BE2C (cell line): ENCODE data around the gene GLIS1.
"Not testable (repeated sequence)": the region's sequence is repeated elsewhere in the genome, so short reads cannot be mapped to it uniquely, and the experiment has no call there.

Source experiments
- DNase-seq: peaks from one replicate; pipeline ENCODE4 v3.0.0-alpha.2; 2020
- H3K27me3 ChIP-seq: fragments of 250-450 bp; sonication (Bioruptor Pico); 2 replicates; pipeline ENCODE4 v1.5.1; 2020; ENCODE audit warnings: mild to moderate bottlenecking
- H3K36me3 ChIP-seq: fragments of 250-450 bp; sonication (Bioruptor Pico); 2 replicates; pipeline ENCODE4 v1.5.1; 2020; ENCODE audit warnings: mild to moderate bottlenecking
- H3K4me1 ChIP-seq: fragments of 250-450 bp; sonication (Bioruptor Pico); 2 replicates; pipeline ENCODE4 v1.5.1; 2020
- H3K4me3 ChIP-seq: 2 replicates; pipeline ENCODE4 v1.5.1; 2011; ENCODE audit warnings: low read depth, low read length
- H3K9me3 ChIP-seq: fragments of 250-450 bp; sonication (Bioruptor Pico); 2 replicates; pipeline ENCODE4 v1.5.1; 2020
- TF ChIP-seq, protein P1 (sequence below): IDR thresholded peaks from 2 replicates; pipeline ENCODE4 v1.5.1; 2012; ENCODE audit warnings: mild to moderate bottlenecking, low read depth, low read length

Gene GLIS1

GRCh38 chr1:53652441-53653199 lies 86.3 kb downstream of the GLIS1 start:
- Histone ChIP-seq H3K27me3 (no peaks in the 10 kb centered on the region), H3K36me3 (no peaks in the 10 kb centered on the region), H3K4me1 (no peaks in the 10 kb centered on the region), H3K9me3 (no peaks in the 10 kb centered on the region), H3K4me3 (no peak overlapping the region)
- DNase-seq: no peak
- TF ChIP-seq, protein P1, sequence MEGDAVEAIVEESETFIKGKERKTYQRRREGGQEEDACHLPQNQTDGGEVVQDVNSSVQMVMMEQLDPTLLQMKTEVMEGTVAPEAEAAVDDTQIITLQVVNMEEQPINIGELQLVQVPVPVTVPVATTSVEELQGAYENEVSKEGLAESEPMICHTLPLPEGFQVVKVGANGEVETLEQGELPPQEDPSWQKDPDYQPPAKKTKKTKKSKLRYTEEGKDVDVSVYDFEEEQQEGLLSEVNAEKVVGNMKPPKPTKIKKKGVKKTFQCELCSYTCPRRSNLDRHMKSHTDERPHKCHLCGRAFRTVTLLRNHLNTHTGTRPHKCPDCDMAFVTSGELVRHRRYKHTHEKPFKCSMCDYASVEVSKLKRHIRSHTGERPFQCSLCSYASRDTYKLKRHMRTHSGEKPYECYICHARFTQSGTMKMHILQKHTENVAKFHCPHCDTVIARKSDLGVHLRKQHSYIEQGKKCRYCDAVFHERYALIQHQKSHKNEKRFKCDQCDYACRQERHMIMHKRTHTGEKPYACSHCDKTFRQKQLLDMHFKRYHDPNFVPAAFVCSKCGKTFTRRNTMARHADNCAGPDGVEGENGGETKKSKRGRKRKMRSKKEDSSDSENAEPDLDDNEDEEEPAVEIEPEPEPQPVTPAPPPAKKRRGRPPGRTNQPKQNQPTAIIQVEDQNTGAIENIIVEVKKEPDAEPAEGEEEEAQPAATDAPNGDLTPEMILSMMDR: no peak

- no peak for DNase-seq
- Histone ChIP-seq H3K27me3 (no peaks in the 10 kb centered on the region), H3K36me3 (no peaks in the 10 kb centered on the region), H3K9me3 (no peaks in the 10 kb centered on the region), H3K4me3 (no peak overlapping the region), H3K4me1 (no peaks in the 10 kb centered on the region)
- TF ChIP-seq, protein P1: no peak
These were observed 87.6 kb downstream of the GLIS1 start for GRCh38 chr1:53651356-53651755.

GRCh38 chr1:53648516-53648915 lies 90.4 kb downstream of the GLIS1 start:
- no peaks in the 10 kb centered on the region for H3K27me3 ChIP-seq
- TF ChIP-seq, protein P1: no peak
- H3K9me3 ChIP-seq: no peaks in the 10 kb centered on the region
- no peaks in the 10 kb centered on the region for H3K36me3 ChIP-seq
- no peak overlapping the region for H3K4me3 ChIP-seq
- no peak for DNase-seq
- H3K4me1 ChIP-seq: no peaks in the 10 kb centered on the region

DNA sequence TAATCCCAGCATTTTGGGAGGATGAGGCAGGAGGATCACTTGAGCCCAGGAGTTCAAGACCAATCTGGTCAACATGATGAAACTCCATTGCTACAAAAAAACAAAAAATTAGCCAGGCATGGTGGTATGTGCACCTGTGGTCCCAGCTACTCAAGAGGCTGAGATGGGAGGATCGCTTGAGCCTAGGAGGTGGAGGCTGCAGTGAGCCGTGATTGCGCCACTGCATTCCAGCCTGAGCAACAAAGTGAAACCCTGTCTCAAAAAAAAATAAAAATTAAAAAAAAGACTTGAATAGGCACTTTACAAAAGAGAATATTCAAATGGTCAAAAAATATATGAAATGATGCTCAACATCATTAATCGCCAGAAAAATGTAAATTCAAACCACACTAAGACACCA lies 91.0 kb downstream of the GLIS1 start:
- H3K27me3 ChIP-seq, H3K4me3 ChIP-seq, H3K36me3 ChIP-seq, DNase-seq, H3K9me3 ChIP-seq, H3K4me1 ChIP-seq: not testable (repeated sequence)

GRCh38 chr1:53646732-53647131 lies 92.2 kb downstream of the GLIS1 start:
- TF ChIP-seq, protein P1: no peak
- DNase-seq: no peak
- H3K4me3 ChIP-seq: no peak overlapping the region

GRCh38 chr1:53645690-53646078 lies 93.3 kb downstream of the GLIS1 start:
- no peaks in the 10 kb centered on the region for H3K4me1 ChIP-seq
- H3K4me3 ChIP-seq: no peak overlapping the region
- DNase-seq: no peak

More at GRCh38 chr1:53646732-53647131, 92.2 kb downstream of the GLIS1 start:
- no peaks in the 10 kb centered on the region for H3K4me1 ChIP-seq
- H3K9me3 ChIP-seq: no peaks in the 10 kb centered on the region
- H3K27me3 ChIP-seq: no peaks in the 10 kb centered on the region
- no peaks in the 10 kb centered on the region for H3K36me3 ChIP-seq

More at GRCh38 chr1:53645690-53646078, 93.3 kb downstream of the GLIS1 start:
- Histone ChIP-seq H3K36me3 (no peaks in the 10 kb centered on the region), H3K27me3 (no peaks in the 10 kb centered on the region), H3K9me3 (no peaks in the 10 kb centered on the region)
- TF ChIP-seq, protein P1: no peak
